GM19328 (cell line): ENCODE data around the gene MAP3K12.
"Not testable (repeated sequence)": the region's sequence is repeated elsewhere in the genome, so short reads cannot be mapped to it uniquely, and the experiment has no call there.

ENCODE experiments used
- ATAC-seq: cut with Tn5 transposase; IDR thresholded peaks from one replicate; pipeline ENCODE4 v1.9.1; 2021; ENCODE audit warnings: mild to moderate bottlenecking, moderate library complexity; ENCODE audit not compliant: unreplicated experiment

MAP3K12 gene

GRCh38 chr12:53472056-53472582 lies 27.1 kb downstream of the MAP3K12 start:
- no peak for ATAC-seq

GRCh38 chr12:53468282-53468681 lies 31.0 kb downstream of the MAP3K12 start:
- ATAC-seq = no peak

GRCh38 chr12:53467880-53468279 lies 31.4 kb downstream of the MAP3K12 start:
- ATAC-seq = no peak

DNA sequence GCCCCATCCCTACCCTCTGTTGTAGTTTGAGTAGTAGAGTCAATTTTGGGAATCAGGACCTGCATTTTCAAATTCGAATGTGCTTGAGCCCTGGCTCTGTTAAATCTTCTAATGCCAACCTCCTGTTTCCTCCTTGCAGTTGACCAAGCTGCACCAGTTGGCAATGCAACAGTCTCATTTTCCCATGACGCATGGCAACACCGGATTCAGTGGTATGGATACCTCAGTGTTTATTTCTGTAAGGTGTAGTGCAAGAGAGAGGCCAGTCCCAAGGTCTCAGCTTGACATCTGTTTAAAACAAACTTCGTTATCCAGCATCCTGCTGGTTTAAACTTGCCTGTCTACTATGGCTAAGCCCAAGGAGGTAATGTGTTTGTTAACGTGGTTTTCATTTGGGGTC lies 32.2 kb downstream of the MAP3K12 start:
- ATAC-seq = no peak

GRCh38 chr12:53466640-53467039 lies 32.6 kb downstream of the MAP3K12 start:
- ATAC-seq = no peak

DNA sequence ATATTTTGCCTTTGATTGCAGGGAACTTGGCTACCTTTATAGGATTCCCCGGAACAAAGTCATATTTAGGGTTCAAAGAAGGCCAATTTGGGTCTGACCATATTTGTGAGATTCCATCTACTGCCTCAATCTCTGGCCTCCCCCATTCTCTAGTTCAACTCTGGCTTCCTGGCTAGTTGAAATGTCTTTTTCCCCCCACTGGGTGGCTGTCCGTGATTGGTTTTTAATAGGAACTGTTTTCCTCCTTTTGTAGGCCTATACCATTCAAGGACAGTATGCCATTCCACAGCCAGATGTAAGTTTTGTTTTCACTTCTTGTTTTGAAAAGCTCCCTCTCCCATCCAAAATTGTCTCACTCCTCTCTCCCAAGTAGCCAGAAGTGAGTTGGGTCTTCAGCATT lies 33.6 kb downstream of the MAP3K12 start:
- ATAC-seq = no peak

- no peak for ATAC-seq
Measured at GRCh38 chr12:53464685-53465418, 34.4 kb downstream of the MAP3K12 start.

- ATAC-seq = no peak
Measured at GRCh38 chr12:53463802-53464560, 35.3 kb downstream of the MAP3K12 start.

GRCh38 chr12:53462935-53463334 lies 36.3 kb downstream of the MAP3K12 start:
- ATAC-seq = no peak

DNA sequence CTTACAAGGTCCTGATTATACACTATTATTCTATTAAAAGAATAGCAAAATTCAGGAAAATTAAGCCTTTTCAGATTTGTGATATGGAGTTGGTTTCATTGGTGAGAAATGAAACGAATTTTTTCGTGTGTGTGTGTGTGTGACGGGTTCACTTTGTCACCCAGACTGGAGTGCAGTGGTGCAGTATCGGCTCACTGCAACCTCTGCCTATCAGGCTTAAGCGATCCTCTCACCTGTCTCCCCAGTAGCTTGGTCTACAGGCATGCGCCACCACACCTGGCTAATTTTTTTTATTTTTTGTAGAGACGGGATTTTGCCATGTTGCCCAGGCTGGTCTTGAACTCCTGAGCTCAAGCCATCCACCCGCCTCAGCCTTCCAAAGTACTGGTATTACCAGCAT lies 37.7 kb downstream of the MAP3K12 start:
- ATAC-seq = no peak

DNA sequence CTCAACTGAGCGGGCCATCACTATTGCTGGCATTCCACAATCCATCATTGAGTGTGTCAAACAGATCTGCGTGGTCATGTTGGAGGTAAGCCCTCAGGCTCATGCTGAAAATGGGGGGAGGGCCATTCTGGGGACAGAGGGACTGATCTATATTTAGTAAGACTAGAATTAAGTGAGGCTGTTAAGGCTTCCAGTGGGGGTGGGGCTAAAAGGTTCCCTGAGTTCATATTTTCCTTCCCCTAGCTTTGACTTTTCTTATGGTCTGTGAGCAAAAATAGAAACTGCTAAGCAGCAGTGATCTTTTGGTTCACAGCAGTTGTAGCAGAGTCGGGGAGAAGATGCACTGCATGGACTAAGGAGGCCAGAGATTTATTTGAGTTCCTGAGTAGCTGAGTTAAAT lies 38.2 kb downstream of the MAP3K12 start:
- ATAC-seq = no peak

DNA sequence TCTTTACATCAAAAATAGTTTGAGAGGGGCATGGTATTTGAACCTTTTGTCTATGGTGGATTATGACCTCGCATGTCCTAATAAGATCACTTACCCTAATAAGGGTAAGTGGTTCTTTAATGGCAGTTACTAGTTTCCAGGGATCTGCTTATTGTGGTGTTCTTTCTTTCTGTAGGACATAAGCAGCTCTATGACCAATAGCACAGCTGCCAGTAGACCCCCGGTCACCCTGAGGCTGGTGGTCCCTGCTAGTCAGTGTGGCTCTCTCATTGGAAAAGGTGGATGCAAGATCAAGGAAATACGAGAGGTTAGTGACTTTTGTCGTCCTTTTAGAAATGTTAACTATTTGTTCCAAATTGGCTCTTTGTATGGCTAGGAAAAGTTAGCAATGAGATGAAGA lies 40.2 kb downstream of the MAP3K12 start:
- ATAC-seq = no peak

GRCh38 chr12:53456654-53457366 lies 42.4 kb downstream of the MAP3K12 start:
- no peak for ATAC-seq

- no peak for ATAC-seq
Measured at GRCh38 chr12:53454707-53455106, 44.6 kb downstream of the MAP3K12 start.

DNA sequence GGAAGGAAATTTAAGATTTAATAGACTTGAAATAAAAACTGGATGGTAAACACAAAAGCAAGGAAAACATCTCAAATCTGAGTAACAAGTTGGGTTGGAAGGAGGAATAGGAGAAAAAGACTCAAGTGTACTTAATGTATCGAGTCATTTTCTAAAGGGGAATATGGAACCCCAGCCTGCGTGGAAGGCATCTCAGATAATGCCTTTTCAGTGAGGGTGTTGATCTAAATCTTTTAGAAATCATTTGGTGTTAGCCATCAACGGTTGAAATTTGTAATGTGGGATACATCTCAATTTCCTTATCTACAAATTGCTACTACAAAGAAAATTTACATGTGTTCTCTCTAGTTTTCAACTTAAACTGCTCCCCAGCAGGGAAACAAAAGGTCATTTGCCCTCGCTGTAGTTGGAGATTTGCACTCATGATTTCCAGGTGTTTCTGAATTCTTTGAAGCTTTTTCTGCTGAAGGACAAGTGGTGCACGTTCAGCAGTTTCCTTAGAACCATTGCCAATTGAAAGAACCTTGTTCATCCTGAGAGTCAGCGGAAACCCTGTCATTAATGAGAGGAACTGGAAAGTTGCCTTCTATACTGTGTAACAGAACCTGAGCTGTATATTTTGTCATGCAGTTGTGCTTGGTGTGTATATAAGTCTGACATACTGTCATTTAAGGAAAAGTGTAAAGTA lies 45.2 kb downstream of the MAP3K12 start:
- ATAC-seq = no peak

DNA sequence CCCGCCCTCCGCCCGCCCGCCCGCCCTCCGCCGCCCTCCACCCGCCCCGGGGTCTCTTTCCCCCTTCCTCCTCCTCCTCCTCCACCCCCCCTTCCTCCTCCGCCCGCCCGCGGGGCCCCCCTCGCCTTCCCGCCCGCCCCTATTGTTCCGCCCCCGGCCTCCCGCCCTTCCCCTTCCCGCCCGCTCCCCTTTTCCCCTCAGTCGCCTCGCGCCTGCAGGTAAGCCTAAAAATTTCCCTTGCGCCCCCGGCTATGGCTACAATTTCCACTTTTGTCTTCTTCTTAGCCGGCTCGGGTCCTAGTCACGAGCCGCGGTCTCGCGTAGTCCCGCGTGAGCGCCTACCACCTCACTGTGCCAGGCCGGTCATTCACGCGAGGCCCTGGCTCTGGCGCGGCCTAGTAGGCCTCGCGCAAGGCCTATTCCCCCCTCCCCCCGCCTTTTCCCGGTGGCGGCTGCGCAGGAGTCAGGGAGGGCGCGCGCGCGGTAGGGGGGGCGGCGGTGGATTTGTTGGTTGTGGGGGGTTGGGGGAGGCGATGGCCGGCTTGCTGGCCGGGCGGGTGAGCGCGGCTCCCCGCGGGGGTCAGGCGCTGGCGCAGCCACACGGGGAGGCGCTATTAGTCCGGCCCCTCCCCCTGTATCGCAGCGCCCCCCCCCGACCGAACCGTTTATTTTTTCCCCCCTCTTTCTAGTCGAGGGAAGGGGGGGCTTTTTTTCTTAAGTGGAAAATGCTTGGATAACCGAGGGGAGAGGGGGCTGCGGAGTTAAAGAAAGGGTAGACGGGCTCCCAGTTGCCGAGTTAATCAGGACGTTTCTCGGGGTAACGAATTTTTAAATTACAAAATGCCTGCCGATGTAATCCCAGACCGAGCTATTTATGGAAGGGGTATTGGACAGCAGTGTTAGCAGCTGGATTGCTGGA lies 46.8 kb downstream of the MAP3K12 start:
- ATAC-seq = peak; percentile 27

DNA sequence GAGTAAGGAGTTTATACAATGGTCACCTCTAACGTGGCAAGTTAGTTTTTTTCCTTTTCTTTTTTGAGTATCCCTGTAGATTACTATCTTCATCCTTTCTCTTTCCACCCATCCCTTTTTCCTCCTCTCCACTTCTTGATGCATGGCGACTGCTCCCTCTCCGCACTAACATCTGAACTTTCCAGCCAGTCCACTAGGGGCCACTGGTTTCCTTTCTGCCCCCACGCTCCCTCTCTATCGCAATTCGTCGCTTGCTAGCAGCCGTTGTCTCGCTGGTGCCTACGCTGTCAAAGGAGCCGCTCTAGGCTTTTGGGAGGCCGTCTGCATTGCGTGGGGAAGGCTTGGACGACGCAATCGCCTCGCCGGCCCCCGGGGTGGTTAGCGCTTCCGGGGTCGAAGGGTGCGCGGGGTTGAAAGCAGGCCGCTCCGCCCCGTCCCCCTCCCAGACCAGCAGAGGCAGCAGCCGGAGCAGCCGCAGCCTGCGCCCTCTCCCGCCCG lies 47.5 kb downstream of the MAP3K12 start, which contains the start of gene PCBP2:
Gene PCBP2, plus strand, starts transcription at position 442 of the 498 bp plus-strand sequence. CDS start 2,699 bp downstream, outside the sequence.
- ATAC-seq = peak; percentile 95

DNA sequence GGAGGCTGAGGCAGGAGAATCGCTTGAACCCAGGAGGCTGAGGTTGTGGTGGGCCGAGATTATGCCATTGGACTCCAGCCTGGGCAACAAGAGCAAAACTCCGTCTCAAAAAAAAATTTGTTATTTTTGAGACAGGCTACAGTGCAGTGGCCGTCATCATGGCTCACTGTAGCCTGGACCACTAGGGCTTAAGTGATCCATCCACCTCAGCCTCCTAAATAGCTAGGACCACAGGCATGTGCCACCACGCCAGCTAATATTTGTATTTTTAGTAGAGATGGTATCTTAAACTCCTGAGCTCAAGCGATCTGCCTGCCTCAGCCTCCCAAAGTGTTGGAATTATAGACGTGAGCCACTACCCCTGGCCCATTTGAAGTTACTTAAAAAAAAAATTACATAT lies 48.3 kb downstream of the MAP3K12 start:
- ATAC-seq = no peak

- ATAC-seq = not testable (repeated sequence)
Measured at GRCh38 chr12:53444593-53445325, 54.5 kb downstream of the MAP3K12 start.
